NT2/D1 (cell line): ENCODE data around the gene ANKRD12.

Experiments used
- SUZ12 ChIP-seq: IDR thresholded peaks from 2 replicates; pipeline ENCODE4 v1.6.1; 2011; ENCODE audit not compliant: insufficient read length, insufficient read depth; ENCODE audit errors: extremely low read depth
- YY1 ChIP-seq: IDR thresholded peaks from 2 replicates; pipeline ENCODE4 v1.6.1; 2011; ENCODE audit not compliant: insufficient read length, insufficient read depth
- ZNF274 ChIP-seq: IDR thresholded peaks from 2 replicates; pipeline ENCODE4 v1.6.1; 2011; ENCODE audit warnings: mild to moderate bottlenecking, low read depth, low read length

DNA sequence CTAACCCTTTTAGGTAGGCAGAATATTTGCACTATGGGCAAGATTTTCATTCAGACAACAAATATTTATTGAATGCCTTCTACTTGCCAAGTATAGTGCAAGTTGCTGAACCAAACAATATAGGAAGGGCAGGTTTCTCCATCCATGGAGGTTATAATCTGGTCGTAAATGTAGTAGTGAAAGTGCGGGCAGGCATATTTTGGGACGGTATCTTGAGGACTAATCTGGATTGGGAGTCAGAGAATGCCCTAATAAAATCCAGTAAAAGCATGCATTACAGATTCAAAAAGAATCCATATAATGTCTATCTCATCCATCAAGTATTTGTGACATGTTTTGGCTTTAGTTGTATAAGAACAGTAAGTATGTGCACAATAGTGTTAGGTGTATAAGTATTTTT lies 35.8 kb upstream of the ANKRD12 start:
- TF ChIP-seq YY1 (no peak), ZNF274 (no peak), SUZ12 (no peak)
